ENCODE results near the gene CXCL11.
"Not testable (repeated sequence)": the region's sequence is repeated elsewhere in the genome, so short reads cannot be mapped to it uniquely, and the experiment has no call there.

Gene CXCL11

DNA sequence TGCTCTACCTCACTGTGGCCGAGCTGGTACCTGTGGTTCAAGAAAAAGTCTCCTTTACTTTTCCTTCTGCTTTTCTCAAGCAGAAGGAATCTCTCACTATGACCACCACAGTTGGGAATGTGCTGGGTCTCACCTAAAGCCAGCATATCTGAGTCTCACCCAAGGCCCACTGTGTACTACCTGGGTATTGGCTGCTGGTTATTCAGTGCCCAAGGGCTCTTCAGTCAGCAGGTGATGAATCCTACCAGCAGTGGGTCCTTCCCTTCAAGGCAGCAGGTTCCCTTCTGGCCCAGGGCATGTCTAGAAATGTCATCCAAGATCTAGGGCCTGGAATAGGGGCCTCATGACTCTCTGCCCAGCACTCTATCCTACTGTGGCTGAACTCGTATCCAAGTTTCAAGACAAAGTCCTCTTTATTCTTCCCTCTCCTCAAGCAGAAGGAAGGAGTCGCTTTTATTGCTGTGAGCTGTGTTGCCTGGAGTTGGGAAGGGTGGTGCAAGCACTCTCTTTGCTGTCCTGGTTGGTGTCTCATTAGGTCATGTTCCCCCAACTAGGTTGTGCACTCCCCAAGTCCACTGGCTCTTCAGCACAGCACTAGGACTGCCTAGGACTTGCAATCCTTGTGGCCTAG, 18.7 kb downstream of the CXCL11 start:
- Mint-ChIP-seq H3K36me3 (no peaks in the 10 kb centered on the region), H3K27ac (no peak overlapping the region), H3K27me3 (no peaks in the 10 kb centered on the region), H3K9me3 (no peaks in the 10 kb centered on the region), H3K4me3 (no peak overlapping the region), H3K4me1 (peaks cover 48% of the 10 kb centered on the region)
- ATAC-seq, result no peak

- Mint-ChIP-seq H3K27me3 (no peaks in the 10 kb centered on the region), H3K4me3 (no peak overlapping the region), H3K9me3 (no peaks in the 10 kb centered on the region), H3K27ac (no peak overlapping the region), H3K36me3 (no peaks in the 10 kb centered on the region), H3K4me1 (peaks cover 48% of the 10 kb centered on the region)
- ATAC-seq, result peak; percentile 78
Measured at GRCh38 chr4:76016393-76016792, 19.5 kb downstream of the CXCL11 start.

DNA sequence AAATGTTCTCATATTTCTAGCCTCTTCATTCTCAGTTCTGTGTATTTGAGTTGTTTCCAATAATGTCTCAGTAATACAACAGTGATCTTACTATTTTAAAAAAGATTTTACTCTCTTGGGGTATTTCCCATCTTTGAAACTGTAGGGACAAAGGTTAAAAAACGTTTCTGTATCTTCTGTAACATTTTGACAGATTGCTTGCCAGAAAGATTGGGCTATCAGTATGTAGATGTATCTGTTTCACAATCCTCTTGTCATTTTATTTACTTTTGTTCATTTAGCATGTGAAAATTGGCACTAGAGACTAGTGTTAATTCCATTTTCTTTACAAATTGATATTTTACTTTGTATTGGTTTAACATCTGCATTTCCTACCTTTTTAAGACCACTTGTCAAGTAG, 22.3 kb downstream of the CXCL11 start:
- no peaks in the 10 kb centered on the region for H3K27me3 Mint-ChIP-seq
- ATAC-seq, result no peak
- peak overlapping the region; percentile 7 for H3K27ac Mint-ChIP-seq
- H3K4me1 Mint-ChIP-seq, result peaks cover 51% of the 10 kb centered on the region
- H3K4me3 Mint-ChIP-seq, result no peak overlapping the region
- no peaks in the 10 kb centered on the region for H3K36me3 Mint-ChIP-seq
- no peaks in the 10 kb centered on the region for H3K9me3 Mint-ChIP-seq

DNA sequence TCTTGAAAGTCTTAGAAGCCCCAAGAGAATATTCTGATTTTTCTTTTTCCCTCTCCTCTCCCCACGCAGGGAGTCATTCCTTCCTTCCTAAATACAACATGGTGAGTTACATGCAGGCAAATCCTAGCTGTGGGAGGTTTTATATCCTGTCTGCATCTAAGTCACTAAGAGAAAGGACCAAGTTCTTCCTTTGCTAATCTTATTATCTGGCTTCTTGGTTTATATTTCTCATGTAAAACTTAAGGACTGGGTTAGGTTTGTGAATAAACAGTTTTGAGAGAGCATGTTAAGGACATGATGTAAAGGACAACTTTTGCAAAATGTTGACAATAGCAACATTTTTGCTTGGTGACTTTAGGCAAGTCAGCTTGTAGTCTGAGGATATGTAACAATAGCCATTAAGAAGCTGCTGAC, 23.5 kb downstream of the CXCL11 start:
- no peaks in the 10 kb centered on the region for H3K9me3 Mint-ChIP-seq
- no peaks in the 10 kb centered on the region for H3K27me3 Mint-ChIP-seq
- peak overlapping the region; percentile 46 for H3K4me3 Mint-ChIP-seq
- no peak for ATAC-seq
- peak overlapping the region; percentile 7 for H3K27ac Mint-ChIP-seq
- no peaks in the 10 kb centered on the region for H3K36me3 Mint-ChIP-seq
- peaks cover 51% of the 10 kb centered on the region for H3K4me1 Mint-ChIP-seq

GRCh38 chr4:76011700-76012387, 24.0 kb downstream of the CXCL11 start:
- Mint-ChIP-seq H3K36me3 (no peaks in the 10 kb centered on the region), H3K9me3 (no peaks in the 10 kb centered on the region), H3K27ac (peak overlapping the region; percentile 7), H3K4me3 (peak overlapping the region; percentile 51), H3K27me3 (no peaks in the 10 kb centered on the region), H3K4me1 (peaks cover 51% of the 10 kb centered on the region)
- ATAC-seq, result peak; percentile 87

DNA sequence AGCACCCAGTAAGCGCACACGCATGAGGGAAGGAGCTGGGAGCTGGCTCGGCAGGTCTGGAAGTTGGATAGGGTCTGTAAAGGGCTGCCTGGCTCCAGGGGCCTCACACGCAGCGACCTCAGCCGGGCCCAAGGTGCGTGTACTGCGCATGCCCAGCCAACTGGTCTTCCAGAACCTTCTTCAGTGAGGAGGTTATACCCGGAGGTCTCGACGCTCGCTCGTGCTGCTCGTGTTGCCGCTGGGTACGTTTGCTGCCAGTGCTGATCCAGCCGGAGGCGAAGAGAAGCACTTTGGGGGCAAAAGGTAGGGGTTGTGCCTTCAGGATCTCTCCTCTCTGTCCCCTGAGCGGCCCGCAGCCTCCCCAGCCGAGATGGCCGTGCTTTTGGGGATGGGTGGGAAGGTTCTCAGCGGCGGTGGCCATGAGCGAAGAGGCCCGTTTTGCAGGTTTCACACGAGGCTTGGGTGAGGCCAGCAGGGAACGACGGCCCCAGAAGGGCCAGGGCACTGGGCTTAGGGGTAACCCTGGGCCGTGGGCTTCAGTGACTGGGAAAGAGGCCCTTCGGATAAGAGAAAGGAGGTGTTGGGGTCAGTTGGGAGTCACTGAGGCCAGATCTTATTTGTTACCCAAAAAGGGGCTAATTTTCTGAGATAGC, 24.7 kb downstream of the CXCL11 start:
- H3K4me3 Mint-ChIP-seq, result peak overlapping the region; percentile 30
- peak; percentile 2 for ATAC-seq
- H3K9me3 Mint-ChIP-seq, result no peaks in the 10 kb centered on the region
- peak overlapping the region; percentile 7 for H3K27ac Mint-ChIP-seq
- no peaks in the 10 kb centered on the region for H3K36me3 Mint-ChIP-seq
- H3K4me1 Mint-ChIP-seq, result peaks cover 47% of the 10 kb centered on the region
- no peaks in the 10 kb centered on the region for H3K27me3 Mint-ChIP-seq

DNA sequence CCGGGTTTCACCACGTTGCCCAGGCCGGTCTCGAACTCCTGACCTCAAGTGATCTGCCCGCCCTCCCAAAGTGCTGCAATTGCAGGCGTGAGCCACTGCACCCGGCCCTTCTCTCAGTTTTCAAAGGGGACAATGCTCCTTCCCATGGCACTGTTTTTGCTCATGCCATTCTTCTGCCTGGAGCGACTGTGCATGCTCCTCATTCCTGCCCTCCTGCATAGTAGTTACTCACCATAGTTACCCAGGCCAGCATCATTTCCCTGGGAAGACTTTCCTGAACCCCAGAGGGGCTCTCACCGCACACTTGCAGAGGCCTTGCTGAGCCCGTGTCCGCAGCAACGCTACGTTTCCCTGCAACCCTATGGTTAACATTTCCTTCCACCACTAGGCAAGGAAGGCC, 25.3 kb downstream of the CXCL11 start:
- ATAC-seq, result no peak
- H3K36me3 Mint-ChIP-seq, result no peaks in the 10 kb centered on the region
- no peak overlapping the region for H3K4me3 Mint-ChIP-seq
- no peak overlapping the region for H3K27ac Mint-ChIP-seq
- H3K27me3 Mint-ChIP-seq, result no peaks in the 10 kb centered on the region
- H3K9me3 Mint-ChIP-seq, result no peaks in the 10 kb centered on the region
- peaks cover 43% of the 10 kb centered on the region for H3K4me1 Mint-ChIP-seq

DNA sequence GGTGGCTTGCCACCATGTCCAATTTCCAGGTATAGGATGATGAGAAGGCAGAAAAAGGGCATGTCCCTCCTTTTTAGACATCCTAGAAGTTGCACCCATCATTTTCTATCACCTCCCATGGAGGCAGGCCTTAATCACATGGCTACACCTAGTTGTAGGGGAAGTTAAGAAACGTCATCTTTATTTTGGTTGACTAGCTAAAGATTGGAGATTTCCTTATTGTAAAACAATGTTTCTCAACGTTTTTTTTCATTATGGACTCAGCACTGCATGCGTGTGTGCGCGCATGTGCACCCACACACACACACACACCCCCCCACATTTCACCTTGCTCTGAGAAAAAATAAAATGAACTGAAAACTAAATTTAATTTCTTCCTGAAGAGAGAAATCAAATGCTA, 26.6 kb downstream of the CXCL11 start:
- no peaks in the 10 kb centered on the region for H3K36me3 Mint-ChIP-seq
- no peaks in the 10 kb centered on the region for H3K9me3 Mint-ChIP-seq
- H3K4me1 Mint-ChIP-seq, result peaks cover 30% of the 10 kb centered on the region
- no peak overlapping the region for H3K27ac Mint-ChIP-seq
- H3K4me3 Mint-ChIP-seq, result no peak overlapping the region
- ATAC-seq, result no peak
- H3K27me3 Mint-ChIP-seq, result no peaks in the 10 kb centered on the region

DNA sequence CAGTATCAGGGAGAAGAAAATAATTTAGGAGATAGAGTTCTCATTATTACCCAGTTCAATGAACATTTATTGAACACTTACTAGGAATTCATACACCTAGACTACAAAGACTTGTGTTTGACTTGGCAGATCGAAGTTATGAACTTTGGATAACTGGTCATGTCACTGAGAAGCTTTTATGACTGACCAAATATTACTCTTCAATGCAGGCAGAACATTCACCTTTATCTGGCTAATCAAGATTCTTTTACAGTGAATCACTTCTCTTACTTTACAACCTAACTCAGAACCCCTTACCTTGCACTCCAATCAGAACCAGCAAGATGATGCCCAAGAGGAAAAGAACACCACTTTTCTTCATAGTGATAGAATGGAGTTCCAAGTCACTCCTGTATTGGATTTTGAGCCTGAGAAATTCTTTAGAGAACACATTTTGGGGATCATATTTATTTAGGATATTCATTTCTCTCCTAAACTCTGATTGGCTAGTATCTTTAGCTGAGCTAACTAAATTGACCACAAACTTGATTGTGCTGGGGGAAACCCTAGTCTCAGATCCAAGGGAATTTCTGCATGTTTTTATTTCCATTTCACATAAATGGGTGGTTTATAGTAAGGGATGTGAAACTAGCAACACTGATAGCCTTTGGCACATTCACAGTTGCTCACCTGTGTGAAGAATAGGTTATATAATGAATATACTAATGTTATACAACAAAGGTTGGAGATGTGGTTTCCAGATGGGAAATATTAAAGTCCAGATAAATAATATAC, 28.6 kb downstream of the CXCL11 start, which contains the start of gene CXCL9:
Gene CXCL9, minus strand, starts transcription at position 421 of the 774 bp plus-strand sequence. Its CDS starts 60 bp downstream, at position 361.
- Mint-ChIP-seq H3K27me3 (no peaks in the 10 kb centered on the region), H3K4me3 (no peak within 1 kb of the TSS), H3K4me1 (peaks cover 13% of the 10 kb centered on the region), H3K9me3 (no peaks in the 10 kb centered on the region), H3K36me3 (no peaks in the 10 kb centered on the region), H3K27ac (no peak within 1 kb of the TSS)
- no peak for ATAC-seq

DNA sequence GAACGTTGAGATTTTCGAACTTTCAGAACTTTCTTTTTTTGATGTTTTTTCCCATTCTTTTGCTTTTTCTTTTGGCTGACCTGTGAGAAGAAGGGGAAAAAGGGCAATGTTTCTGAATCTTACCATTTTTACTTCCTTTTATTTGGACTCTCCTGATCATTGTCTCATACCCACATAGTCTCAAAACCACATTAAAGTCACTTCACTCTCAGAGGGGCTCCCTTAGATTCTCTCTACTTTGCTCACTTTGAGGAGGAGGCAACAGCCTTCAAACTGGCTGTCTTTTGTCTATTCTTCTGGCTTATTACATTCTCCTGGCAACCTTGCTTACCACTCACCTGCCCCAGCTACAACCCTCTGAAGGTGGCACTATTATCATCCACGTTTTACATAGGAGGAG, 32.2 kb downstream of the CXCL11 start:
- Mint-ChIP-seq H3K36me3 (no peaks in the 10 kb centered on the region), H3K27ac (no peak overlapping the region), H3K4me1 (no peaks in the 10 kb centered on the region), H3K4me3 (no peak overlapping the region), H3K27me3 (no peaks in the 10 kb centered on the region), H3K9me3 (no peaks in the 10 kb centered on the region)
- ATAC-seq, result no peak

DNA sequence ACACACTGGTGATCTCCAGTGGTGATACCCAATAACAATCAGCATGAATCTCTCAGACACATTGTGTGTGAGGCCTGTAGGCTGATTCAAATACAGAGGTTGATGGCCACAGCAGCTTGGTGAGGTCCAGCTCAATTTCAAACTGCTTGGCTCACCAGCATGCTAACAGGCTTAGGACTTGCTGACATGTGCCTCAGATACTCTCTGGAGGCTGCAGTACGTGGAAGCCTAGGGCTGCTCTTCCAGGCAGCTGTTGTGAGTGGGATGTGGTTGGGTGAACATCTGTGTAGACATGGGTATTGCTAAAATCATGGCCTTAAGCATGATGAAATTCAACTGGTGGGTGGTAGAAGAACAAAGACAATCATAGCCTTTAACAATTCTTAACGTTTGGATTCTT, 32.8 kb downstream of the CXCL11 start:
- no peak for ATAC-seq
- no peaks in the 10 kb centered on the region for H3K27me3 Mint-ChIP-seq
- H3K36me3 Mint-ChIP-seq, result no peaks in the 10 kb centered on the region
- no peak overlapping the region for H3K4me3 Mint-ChIP-seq
- H3K9me3 Mint-ChIP-seq, result no peaks in the 10 kb centered on the region
- H3K4me1 Mint-ChIP-seq, result no peaks in the 10 kb centered on the region
- H3K27ac Mint-ChIP-seq, result no peak overlapping the region

DNA sequence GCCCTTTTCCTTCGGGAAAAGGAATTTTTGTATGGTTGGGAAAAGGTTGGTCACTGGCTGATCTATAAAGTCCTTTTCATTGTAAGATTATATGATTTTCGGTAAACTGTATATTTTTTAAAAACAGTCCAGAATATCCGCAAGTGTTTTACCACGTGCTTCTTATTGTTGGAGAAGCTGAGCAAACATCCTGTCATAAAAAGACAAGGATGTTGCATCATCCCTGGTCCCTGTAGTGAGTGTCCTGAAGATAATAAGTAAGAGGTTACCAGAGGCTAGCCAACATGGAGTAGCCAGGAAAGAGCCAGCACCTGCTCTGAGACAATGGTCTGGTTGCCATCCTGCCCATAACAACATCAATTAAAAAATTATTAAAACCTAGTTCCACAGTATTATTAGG, 33.7 kb downstream of the CXCL11 start:
- no peak overlapping the region for H3K4me3 Mint-ChIP-seq
- no peaks in the 10 kb centered on the region for H3K36me3 Mint-ChIP-seq
- no peak overlapping the region for H3K27ac Mint-ChIP-seq
- ATAC-seq, result no peak
- H3K9me3 Mint-ChIP-seq, result no peaks in the 10 kb centered on the region
- no peaks in the 10 kb centered on the region for H3K4me1 Mint-ChIP-seq
- H3K27me3 Mint-ChIP-seq, result no peaks in the 10 kb centered on the region

- Mint-ChIP-seq H3K9me3 (no peaks in the 10 kb centered on the region), H3K4me3 (no peak overlapping the region), H3K27me3 (no peaks in the 10 kb centered on the region), H3K36me3 (no peaks in the 10 kb centered on the region), H3K27ac (no peak overlapping the region), H3K4me1 (no peaks in the 10 kb centered on the region)
- no peak for ATAC-seq
Measured at GRCh38 chr4:76001700-76002099, 34.2 kb downstream of the CXCL11 start.

- no peaks in the 10 kb centered on the region for H3K9me3 Mint-ChIP-seq
- H3K4me3 Mint-ChIP-seq, result no peak overlapping the region
- no peak overlapping the region for H3K27ac Mint-ChIP-seq
- no peak for ATAC-seq
- H3K27me3 Mint-ChIP-seq, result no peaks in the 10 kb centered on the region
- no peaks in the 10 kb centered on the region for H3K36me3 Mint-ChIP-seq
- no peaks in the 10 kb centered on the region for H3K4me1 Mint-ChIP-seq
Measured at GRCh38 chr4:76000279-76000678, 35.6 kb downstream of the CXCL11 start.

DNA sequence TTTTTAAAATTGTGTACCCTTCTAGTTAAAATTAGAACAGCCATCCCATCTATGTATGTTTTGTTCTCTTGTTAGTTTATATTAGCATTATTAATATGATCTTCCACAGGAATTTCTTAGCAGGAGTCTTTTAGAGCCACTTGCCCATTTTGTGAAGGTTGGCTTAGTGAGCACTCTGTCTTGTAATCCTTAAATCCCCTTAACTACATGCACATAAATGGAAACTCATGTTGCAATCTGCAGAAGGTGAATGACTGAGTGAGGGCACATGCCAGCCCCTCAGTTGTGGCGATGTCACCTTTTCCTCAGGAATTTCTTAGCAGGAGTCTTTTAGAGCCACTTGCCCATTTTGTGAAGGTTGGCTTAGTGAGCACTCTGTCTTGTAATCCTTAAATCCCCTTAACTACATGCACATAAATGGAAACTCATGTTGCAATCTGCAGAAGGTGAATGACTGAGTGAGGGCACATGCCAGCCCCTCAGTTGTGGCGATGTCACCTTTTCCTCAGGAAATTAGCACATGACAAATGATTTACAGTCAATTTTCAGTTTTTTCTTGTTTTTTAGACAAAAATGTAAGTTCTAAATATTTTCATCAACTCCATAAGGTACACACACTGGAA, 37.2 kb downstream of the CXCL11 start:
- not testable (repeated sequence) for H3K4me1 Mint-ChIP-seq, H3K27me3 Mint-ChIP-seq, ATAC-seq, H3K36me3 Mint-ChIP-seq, H3K27ac Mint-ChIP-seq, H3K9me3 Mint-ChIP-seq, H3K4me3 Mint-ChIP-seq

Measured in stimulated activated memory B cell treated with anti-CD40 and anti-IgM and Interleukin-4, amounts not matched to agents 10 μg/mL and 1 μg/mL and 100 μg/mL, for 72 hours (primary cell).